Stimulated activated CD4-positive, alpha-beta T cell treated with anti-CD3 and anti-CD28 coated beads, TNF-alpha, amount 100 ng/mL, for 1 hour (primary cell): ENCODE measurements around the gene DNASE1L3.
A peak's percentile ranks its signal among the peaks of the same experiment; 100 is the strongest.
"Not testable (repeated sequence)": the region's sequence is repeated elsewhere in the genome, so short reads cannot be mapped to it uniquely, and the experiment has no call there.

Experiments used
- DNase-seq, 3 donors: peaks; one replicate each; pipeline ENCODE4 v3.0.0-alpha.2; 2020; ENCODE audit warnings: low read depth in 3 of 3, low spot score in 1 of 3

DNASE1L3 gene

DNA sequence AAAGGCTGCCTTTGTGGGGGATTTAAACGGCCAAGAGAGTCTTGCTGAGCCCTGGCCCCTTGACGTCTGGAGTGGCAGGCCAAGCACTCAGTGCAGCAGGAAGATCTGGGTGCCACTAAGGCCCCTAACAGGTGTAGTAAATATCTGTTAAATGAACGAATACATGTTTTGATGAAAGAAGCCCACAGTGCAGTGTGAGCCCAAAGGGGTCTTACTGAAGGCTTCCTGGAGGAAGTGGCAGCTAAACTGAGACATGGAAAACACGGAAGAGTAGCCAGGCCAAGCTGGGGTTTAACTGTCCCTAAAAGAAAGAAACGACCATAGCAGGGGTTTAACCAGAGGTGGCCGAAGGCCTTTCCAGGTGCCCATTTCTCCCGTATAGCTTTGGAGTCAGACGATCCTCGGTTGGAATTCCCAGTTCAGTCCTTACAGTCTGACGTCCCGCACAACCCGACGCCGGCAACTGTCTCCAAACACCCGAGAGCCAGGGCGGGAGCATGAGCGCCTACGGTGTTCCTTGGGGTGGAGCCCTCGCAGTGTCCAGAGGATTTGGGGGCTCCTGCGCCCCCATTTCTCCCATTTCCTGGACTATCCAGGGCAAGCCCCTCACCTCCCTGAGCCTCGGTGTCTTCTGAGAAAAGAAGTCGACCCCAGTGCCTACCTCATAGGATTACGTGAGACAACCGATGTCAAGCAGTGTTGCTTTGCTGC is 25.9 kb upstream of the DNASE1L3 start:
- peak in 1 of 3 donors; percentile 1 for DNase-seq

DNA sequence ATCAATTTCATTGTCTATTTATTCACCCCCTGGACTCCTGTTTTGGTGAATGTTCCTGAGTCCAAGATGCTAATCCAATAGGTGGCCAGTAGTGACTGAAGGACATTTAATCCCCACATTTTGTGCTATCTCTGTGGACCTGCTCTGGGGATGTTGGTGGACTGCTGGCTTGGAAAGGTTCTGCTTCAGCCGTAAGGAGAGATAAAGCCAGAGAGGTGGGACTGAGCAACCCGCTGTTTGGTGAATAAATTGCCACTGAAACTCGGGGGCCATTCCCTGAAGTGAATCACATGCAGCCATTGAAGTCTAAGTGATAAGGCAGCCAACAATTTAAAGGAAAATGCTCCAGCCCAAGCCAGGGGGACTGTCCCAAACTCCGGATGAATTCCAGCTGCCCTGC is 25.2 kb upstream of the DNASE1L3 start:
- DNase-seq: no peak

DNA sequence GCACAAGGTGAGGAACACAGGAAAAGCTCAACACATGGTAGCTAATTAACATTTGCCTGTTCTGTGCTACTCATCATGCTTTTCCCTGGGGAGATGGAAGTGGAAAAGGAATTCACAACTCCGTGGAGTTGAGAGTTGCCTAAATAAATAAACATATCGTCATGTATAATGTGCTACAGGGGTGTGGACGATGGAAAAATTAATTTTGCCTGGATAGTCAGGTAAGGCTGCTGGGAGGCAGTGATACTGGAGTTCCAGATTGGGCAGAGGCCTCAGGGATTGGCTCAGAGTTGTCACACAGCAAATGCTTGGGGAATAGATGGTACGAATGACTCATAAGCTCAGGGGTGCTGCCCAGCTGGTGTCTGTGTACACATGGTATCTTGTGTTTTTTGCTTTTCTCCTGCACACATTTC is 23.8 kb upstream of the DNASE1L3 start:
- DNase-seq: no peak

DNA sequence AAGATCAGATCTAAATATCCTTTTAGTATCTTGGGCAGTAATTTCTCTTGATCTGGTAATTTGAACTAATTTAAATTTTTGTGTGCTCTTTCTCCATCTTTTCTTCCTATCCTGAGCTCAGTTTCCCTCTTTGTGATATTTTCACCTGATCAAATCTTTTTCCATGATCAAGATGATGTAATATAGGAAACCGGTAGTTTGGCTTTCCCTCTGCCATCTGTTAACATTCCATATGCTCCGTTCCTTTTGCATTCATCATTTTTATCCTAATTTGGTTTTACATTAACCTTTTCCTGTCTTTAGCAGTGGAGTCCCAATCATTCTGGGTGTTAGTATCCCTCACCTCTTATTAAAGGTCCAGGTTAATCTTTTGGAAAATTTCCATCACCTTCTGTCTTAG is 20.9 kb upstream of the DNASE1L3 start:
- DNase-seq: no peak

DNA sequence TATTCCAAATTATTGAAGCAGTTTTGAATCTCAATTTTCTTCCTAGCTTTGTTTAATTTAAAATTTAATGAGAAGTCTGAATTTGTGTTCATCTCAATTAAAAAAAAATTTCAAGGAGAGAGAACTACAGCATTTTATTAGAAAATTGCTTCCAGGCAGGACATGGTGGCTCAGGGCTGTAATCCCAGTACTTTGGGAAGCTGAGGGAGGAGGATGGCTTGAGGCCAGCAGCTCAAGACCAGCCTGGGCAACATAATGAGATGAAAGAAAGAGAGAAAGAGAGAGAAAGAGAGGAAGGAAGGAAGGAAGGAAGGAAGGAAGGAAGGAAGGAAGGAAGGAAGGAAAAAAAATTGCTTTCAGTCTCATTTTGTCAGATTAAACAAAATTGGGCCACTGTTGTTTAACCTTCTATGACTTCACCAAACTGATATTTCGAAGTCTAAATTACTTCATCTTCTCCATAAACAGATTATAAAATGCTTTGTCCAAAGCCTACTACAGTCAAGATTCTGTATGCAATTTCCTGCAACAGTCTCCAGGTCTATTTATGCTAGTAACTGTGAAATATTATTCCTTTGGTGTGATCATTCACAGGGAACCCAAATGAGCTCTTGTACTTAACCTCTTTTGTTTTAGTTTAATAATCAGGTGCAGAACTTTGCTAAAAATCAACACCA is 20.2 kb upstream of the DNASE1L3 start:
- DNase-seq: no peak

DNA sequence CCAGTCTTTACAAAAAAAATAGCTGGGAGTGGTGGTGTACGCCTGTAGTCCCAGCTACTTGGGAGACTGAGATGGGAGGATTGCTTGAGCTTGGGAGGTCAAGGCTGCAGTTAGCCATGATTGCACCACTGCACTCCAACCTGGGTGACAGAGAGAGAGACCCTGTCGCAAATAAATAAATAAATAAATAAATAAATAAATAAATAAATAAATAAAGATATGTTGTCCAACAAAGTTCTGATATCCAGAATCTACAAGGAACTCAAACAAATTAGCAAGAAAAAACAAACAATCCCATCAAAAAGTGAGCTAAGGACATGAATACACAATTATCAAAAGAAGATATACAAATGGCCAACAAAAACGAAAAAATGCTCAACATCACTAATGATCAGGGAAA is 17.2 kb upstream of the DNASE1L3 start:
- not testable (repeated sequence) for DNase-seq

DNA sequence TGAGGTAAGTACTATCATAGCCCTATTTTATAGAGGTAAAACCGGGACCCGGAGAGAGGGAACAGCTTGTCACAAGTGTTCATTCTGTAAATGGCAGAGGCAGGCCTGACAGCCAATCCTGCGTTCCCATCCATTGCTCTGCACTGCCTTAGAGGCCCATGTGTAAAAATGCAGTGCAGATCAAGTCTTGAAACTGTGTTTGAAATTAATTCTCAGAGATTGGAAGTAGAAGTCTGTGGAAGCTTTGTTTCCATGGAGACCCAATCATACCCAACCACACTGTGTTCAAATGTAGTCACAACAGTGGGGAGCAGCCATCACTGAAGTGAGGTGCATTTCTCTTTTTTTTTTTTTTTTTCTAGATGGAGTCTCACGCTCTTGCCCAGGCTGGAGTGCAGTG is 13.1 kb upstream of the DNASE1L3 start:
- no peak for DNase-seq

DNA sequence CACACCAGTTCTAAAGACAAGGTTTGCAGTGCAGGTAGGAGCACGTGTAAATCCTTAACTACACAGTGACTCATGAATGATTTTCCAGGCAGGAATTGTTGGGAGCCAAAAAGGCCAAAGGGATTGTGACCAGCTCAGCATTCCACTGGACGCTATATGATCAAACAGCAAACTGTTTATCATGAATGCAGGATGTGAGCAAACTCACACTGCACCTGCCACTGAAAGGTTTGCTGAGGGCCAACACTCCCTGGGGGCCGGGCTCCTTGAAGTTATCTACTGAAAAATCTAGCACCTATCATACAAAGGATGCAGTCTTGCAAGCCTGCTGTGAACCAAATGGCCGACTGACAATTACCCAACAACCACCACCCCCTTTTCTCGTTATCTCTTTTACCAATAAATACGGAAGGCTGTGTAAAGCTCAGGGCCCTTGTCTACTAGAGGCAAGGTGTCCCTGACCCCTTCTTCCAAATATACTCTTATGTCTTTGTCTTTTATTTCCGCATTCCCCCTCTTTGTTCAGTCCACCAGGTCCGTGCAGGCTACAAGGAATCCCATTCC is 11.5 kb upstream of the DNASE1L3 start:
- DNase-seq: no peak

DNA sequence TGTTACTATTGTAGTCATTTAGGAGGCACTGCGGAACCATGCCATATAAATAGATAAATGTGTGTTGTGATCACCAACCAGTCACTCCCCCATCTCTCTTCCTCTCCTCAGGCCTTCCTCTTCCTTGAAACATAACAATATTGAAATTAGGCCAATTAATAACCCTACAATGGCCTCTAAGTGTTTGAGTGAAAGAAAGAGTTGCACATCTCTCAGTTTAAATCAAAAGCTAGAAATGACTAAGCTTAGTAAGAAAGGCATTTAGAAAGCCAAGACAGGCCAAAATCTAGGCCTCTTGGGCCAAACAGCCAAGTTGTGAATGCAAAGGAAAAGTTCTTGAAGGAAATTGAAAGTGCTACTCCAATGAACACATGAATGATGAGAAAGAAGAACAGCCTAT is 8.1 kb upstream of the DNASE1L3 start:
- no peak for DNase-seq

DNA sequence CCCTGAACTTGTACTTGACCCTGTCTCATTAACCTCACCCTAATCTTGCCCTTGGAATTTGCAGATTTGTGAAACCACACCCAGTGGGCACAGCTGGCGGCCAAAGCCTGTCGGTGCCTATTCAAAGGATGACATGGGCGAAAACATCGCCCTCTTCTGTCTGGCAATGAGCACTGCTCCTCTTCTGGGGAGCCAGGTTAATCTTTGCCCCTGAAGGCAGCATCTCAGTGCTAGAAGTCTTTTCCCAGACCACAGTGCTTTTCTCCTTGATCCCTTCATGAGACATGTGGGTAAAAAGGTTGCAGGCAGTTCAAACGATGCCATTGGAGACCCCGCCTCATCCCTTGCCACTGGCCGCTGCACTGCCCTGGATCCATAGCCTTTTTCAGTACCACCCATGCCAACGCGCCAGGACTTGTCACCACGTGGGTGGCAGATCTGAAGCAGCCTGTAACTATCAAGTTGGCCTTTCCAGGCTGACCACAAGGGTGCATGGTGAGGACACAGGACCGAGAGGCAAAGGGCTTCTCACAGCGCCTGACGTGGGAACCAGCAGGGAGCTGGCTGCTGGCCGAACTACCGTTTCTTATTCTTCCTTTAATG is 6.5 kb upstream of the DNASE1L3 start:
- peak in 2 of 3 donors; percentile 17 to 28 for DNase-seq

DNA sequence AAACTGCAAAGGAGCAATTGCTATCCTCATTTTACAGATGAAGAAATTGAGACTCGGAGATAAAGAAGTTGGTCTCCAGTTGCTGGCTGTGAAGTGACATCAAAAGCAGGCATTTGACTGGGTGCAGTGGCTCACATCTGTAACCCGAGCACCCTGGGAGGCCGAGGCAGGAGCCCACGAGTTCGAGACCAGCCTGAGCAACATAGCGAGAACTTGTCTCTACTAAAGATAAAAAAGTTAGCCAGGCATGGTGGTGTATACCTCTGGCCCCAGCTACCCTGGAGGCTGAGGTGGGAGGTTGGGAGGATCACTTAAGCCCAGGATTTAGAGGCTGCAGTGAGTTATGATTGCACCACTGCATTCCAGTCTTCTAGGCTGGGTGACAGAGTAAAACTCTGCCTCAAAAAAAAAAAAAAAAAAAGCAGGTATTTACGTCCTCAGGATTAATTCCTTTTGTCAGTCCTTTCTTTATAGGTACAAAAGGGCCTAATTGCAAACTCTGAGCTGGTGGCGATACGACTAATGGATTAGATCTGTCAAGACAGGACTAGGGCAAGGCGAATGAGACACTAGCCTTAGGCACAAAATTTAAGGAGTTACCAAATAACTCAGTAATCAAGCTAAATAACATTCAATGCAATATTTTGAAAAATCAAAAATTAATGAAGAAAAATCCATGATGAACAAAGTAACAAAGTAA is 5.9 kb upstream of the DNASE1L3 start:
- DNase-seq: no peak

DNA sequence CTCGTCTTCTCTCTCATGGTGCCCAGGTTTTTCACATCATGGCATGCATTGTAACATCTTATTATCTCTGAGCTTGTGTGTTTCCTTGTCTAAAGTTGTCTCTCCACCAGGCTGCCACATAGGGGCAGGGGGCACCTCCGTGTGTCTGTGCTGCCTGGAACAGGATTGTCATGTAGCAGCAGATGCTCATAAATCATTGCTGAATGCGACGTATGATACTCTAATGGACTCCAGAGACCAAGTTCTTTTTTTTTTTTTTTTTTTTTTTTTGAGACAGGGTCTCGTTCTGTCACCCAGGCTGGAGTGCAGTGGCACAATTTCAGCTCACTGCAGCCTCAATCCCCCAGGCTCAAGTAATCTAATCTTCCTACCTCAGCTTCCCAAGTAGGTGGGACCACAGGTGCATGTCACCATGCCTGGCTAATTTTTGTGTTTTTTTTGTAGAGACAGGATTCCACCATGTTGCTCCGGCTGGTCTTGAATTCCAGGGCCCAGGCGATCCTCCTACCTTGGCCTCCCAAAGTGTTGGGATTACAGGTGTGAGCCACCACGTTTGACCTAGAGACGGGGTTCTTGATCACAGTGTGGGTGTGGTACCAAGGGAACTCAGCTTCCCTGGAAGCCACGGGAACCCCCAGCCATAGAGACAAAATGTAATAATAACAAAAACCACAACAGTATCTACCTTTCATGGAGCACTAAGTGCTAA is 4.7 kb upstream of the DNASE1L3 start:
- DNase-seq: no peak

DNA sequence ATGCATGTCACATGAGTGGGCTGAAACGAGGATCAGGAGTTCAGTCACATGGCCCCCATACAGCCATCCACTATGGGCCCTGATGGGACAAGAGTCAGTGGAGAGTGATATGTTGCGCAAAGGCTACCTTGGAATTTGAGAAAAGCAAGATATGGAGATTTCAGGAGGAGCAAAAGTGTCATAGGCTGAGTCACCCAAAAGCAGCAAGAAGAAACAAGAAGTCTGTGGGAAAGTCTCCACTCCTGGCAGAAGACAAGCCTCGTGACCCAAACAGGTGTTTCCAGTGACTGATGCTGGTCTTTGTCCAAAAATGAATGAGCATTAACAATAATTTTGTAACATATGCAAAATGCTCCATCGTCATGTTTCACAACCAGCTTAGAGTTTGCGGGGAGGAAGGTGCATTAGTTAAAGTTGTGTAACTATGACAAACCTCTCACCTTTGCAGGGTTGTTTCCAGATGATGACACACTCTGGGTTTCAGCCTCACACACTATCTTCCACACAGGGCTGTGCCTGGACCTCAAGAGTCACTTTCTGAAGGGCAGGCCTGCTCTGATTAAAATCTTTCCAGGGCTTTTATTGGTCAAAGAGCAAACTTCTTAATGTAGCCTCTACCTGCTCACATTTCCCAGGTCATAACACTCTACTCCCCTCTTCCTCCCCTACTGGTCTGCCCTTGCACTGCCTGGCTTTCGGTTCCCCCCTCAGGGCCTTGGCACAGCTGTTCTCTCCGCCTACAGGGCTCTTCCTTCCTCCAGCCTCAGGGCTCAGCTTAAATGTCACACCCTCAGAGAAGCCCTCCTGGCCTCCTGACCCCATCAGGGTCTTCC is 3.9 kb upstream of the DNASE1L3 start:
- no peak for DNase-seq

DNA sequence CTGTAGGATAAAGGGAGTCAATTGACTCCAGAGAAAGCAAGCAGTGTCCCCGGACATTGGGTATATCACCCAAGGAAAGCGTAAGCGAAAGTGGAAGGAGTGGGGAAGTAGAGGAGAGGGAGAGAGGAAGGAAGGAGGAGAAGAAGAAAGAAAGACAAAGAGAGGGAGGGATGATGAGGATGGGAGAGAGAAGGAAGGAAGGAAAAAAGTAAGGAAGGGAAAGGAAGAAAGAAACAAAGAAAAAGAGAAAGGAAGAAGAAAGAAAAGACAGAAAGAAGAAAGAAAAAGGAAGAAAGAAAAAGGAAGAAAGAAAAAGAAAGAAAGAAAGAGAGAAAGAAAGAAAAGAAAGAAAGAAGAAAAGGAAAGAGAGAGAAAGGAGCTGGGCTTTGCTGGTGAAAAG is 839 bp downstream of the DNASE1L3 start:
- DNase-seq: no peak

DNA sequence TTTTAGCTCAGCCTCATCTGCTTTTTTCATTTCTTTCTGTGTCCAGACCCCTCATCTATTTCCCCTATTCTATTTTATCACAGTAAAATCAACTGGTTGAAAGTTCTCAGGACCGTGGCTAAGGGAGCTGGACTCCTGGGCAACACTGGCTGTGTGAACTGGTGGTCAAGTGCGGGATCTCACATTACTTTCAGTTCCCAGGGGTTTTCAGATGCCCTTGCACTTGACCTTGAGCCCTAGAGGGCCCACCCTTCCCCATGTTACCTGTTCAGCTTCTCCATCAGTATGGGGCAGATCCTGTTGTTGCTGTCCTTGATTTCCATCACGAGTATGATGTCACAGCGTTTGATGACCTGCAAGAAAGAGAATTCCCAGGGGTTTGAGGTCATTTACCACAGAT is 2.8 kb downstream of the DNASE1L3 start:
- no peak for DNase-seq

DNA sequence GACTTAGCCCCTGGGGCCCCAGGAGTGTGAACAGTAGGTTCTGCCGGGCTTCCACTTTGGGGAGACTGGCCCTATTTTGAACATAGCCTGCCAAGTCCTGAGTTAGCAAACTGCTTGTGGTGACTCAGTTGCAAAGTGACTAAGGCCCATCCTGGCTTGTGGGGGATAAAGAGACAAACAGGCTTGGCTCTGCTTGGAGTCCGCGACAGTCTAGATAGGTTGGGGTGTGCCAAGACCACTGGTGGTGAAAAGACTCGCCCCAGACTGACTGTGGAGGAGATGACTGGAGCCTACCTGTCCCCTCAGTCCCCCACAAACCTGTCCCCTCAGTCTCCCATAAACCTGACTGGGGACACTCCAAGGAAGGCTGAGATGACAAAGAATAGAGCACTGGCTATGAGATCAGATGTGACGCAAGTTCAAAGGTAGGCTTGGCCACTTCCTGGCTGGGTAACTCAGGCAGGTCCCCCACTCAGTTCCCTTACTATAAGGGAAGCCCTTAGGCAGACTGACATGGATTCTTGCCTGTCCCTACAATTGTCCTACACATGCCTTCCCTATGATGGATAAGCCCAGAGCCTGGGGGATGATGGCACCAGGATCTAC is 4.3 kb downstream of the DNASE1L3 start:
- no peak for DNase-seq

DNA sequence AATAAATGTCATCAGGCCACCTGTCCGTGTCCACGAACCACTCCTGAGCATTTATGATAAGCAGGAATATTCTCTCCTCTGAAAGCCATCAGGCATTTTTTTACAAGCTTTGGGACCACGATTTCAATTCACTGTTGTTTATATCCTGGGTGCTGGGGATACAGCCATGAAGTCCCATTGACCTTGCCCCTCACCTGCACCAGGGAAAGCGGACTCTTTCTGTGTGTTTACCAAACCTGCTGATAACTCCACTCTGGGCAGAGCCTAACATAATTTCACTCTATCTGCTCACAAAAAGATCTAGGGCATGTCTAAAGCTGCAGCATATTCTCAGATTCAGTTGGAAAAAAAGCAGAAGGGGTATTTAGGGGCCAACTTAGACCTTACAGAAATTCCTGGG is 4.8 kb downstream of the DNASE1L3 start:
- DNase-seq: no peak

DNA sequence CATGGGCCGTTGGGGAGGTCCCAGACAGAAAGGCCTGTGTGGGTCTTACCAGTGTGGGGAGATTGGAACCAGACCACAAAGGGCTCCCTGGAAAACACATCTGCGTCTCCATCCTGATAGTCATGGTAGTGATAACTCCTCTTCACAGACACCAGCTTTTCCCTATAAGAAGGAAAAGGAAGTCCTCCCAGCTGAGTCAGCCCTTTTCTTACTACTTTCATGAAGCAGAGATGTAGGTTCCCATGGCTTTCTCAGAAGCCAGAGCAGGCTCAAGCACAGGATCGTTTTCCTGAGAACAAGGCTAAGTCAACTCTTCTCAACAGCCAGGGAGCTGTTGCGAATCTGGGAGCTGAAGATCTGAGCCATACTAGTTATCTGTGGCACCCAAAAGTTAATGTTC is 6.1 kb downstream of the DNASE1L3 start:
- no peak for DNase-seq

DNA sequence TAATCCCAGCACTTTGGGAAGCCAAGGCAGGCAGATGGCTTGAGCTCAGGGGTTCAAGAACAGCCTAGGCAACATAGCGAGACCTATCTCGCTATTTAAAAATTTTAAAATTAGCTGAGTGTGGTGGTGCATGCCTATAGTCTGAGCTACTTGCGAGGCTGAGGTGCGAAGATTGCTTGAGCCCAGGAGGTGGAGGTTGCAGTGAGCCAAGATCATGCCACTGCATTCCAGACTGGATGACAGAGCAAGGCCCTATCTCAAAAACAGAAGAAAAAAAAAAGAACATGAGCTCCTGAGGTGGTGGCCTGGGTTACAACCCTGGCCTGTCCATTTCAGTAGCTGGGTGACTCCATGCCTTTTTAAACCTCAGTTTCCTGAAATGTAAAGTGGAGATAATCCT is 7.2 kb downstream of the DNASE1L3 start:
- no peak for DNase-seq

DNA sequence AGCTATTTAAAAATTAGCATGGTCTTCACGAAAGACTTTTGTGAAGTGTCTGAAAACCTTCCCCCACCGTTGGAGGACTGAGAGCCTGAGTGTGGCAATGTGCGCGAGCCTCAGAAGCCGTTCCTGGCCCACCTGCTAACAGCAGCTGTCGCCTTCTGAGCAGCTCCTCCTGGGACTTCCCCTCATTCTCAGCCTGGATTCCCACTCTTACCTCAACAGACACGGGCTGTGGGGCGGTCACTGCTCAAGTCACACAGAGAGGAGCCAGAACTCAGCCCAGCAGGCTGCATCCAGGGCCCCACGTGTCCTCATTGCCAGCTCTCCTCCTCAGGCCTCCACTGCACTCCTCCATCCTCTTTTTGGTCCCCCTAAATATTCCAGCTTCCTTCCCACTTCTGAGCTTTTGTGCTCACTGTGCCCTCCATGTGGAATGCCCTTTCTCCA is 7.8 kb downstream of the DNASE1L3 start:
- no peak for DNase-seq
